Upper lobe of left lung (tissue), 6 donors: ENCODE data around the gene JAKMIP2. TPM values are rescaled to one million over a fixed set of nuclear protein-coding genes. Genes with fewer than 3 reads are reported as not detected.

Source experiments
- ATAC-seq, 2 donors: fragments of 200-7000 bp; cut with Tn5 transposase; one replicate each; pipeline ENCODE4 v1.9.1; 2022; ENCODE audit warnings: mild to moderate bottlenecking in 2 of 2, moderate library complexity in 2 of 2; ENCODE audit not compliant: low FRiP score in 2 of 2
- DNase-seq, 2 donors: peaks; one replicate each; pipeline ENCODE4 v3.0.0-alpha.2; 2019 to 2020
- H3K27ac ChIP-seq, 4 donors: fragments of 200-600 bp; sonication (generic); one replicate each; pipeline ENCODE4 v1.5.1; 2016 to 2019
- H3K27me3 ChIP-seq, 4 donors: fragments of 200-600 bp; sonication (generic); one replicate each; pipeline ENCODE4 v1.5.1; 2017 to 2019
- H3K36me3 ChIP-seq, 4 donors: fragments of 200-600 bp; sonication (generic); one replicate each; pipeline ENCODE4 v1.5.1; 2016 to 2019
- H3K4me1 ChIP-seq, 4 donors: fragments of 200-600 bp; sonication (generic); one replicate each; pipeline ENCODE4 v1.5.1; 2018 to 2019
- H3K4me3 ChIP-seq, 4 donors: fragments of 200-600 bp; sonication (generic); one replicate each; pipeline ENCODE4 v1.5.1; 2017 to 2019; ENCODE audit warnings: mild to moderate bottlenecking in 2 of 4, moderate library complexity in 1 of 4
- H3K9me3 ChIP-seq, 4 donors: fragments of 200-600 bp; sonication (generic); one replicate each; pipeline ENCODE4 v1.5.1; 2018 to 2019
- CTCF ChIP-seq, 6 experiments: fragments of 450-650 bp in 4 of 6; fragments of 200-600 bp in 2 of 6; sonication (generic) in 2 of 6; IDR thresholded peaks; one replicate each; pipeline ENCODE4 v1.5.1; 2016 to 2019; ENCODE audit warnings: antibody characterized with exemption in 6 of 6
- EP300 ChIP-seq, 4 donors: sonication (generic); formaldehyde crosslinking; IDR thresholded peaks; one replicate each; pipeline ENCODE4 v1.5.1; 2017; ENCODE audit warnings: antibody characterized with exemption in 4 of 4, control low read depth in 2 of 4
- POLR2A ChIP-seq, 4 donors: fragments of 450-650 bp; IDR thresholded peaks; one replicate each; pipeline ENCODE4 v1.5.1; 2016 to 2017; ENCODE audit warnings: antibody characterized with exemption in 4 of 4, mild to moderate bottlenecking in 2 of 4
- POLR2AphosphoS5 ChIP-seq, 2 donors: sonication (generic); formaldehyde crosslinking; IDR thresholded peaks; one replicate each; pipeline ENCODE4 v1.5.1; 2017; ENCODE audit warnings: antibody characterized with exemption in 2 of 2
- WGBS, 2 donors: methylation state at CpG; one replicate each; pipeline ENCODE4 v1.1.5; 2017 to 2018; 5-methylcytosine and 5-hydroxymethylcytosine counted together
- total RNA-seq, 6 donors: library from RNA; depleted of rRNA in 4 of 6; stranded (reverse); fragments of >200 nt in 4 of 6; gene quantifications; one replicate each; pipeline versions ENCODE4 v1.1.0 to v1.2.1, GENCODE V29; 2016 to 2021
- donor health status: DM: no; HTN: no; CAD: no; lungs with moderate emphysema.
- donor health status: DM: no; HTN: yes; CAD: no; lungs with severe emphysema.

JAKMIP2 gene
- total RNA-seq, 6 donors from 2014 or later: 0.91 to 8.4 (median 6.0) TPM

DNA sequence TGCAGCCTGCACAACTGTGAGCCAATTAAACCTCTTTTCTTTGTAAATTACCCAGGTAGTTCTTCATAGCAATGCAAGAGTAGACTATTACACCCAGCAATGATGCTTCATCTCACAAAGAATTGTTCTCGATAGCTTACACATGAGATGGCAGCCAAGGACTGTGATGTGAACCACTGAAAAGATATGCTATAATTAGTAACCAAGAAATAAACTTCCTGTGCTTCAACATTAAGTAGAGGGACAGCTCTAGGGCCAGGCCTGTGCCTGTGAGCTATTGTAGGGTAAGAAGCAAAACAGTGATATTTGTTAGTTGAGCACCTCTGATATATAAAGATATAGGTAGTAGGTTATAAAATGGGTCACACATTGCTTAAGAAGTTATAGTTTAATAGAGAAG is 230.9 kb downstream of the JAKMIP2 start:
- Histone ChIP-seq H3K4me1 (peaks cover 0 to 19% (median 13%) of the 10 kb centered on the region in 4 donors), H3K36me3 (no peaks in the 10 kb centered on the region), H3K27me3 (no peaks in the 10 kb centered on the region), H3K27ac (peak overlapping the region in 2 of 4 donors; percentile 5 to 36), H3K9me3 (no peaks in the 10 kb centered on the region), H3K4me3 (no peak overlapping the region)
- ATAC-seq: no peak
- no peak for DNase-seq
- TF ChIP-seq POLR2A (IDR thresholded peaks at IDR 0.05): no peak
- no peak for TF ChIP-seq EP300 (IDR thresholded peaks at IDR 0.05)
- TF ChIP-seq CTCF (IDR thresholded peaks at IDR 0.05): no peak
- TF ChIP-seq POLR2AphosphoS5 (IDR thresholded peaks at IDR 0.05): no peak
- WGBS, 2 donors: 50 to 59% methylated on average over 1 of the region's 1 CpG

GRCh38 chr5:147547730-147548129 is 234.8 kb downstream of the JAKMIP2 start:
- Histone ChIP-seq H3K4me3 (no peak overlapping the region), H3K27me3 (no peaks in the 10 kb centered on the region), H3K9me3 (no peaks in the 10 kb centered on the region), H3K36me3 (no peaks in the 10 kb centered on the region), H3K27ac (no peak overlapping the region), H3K4me1 (peaks cover 0 to 6% (median 4%) of the 10 kb centered on the region in 4 donors)
- peak in 1 of 2 donors; percentile 82 for ATAC-seq
- TF ChIP-seq POLR2AphosphoS5 (IDR thresholded peaks at IDR 0.05) (peak in 1 of 2 donors; percentile 10), EP300 (IDR thresholded peaks at IDR 0.05) (peak in 1 of 4 donors; percentile 22), POLR2A (IDR thresholded peaks at IDR 0.05) (no peak)
- DNase-seq: no peak
- WGBS, 2 donors: 51 to 56% methylated on average over 3 of the region's 3 CpGs

DNA sequence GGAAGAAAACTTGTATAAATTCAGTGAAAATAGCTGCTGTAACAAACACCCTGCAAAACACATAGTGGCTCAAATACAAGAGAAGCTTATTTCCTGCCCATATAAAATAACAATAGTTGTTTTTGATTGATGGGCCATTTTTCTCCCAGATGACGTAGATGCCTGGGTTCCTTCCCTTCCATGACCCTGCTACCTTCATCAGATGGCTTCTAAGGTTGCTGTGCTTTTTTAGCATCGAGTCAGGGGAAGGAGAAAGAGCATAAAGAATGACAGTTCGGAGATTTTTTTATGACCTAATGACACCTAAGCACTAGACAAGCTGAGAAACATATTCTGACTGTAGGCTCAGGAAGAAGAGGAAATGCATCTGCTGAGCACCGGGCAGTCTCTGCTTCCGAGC is 238.0 kb downstream of the JAKMIP2 start:
- TF ChIP-seq POLR2AphosphoS5 (IDR thresholded peaks at IDR 0.05) (no peak), CTCF (IDR thresholded peaks at IDR 0.05) (no peak), POLR2A (IDR thresholded peaks at IDR 0.05) (no peak), EP300 (IDR thresholded peaks at IDR 0.05) (no peak)
- WGBS, 2 donors: 41 to 42% methylated on average over 5 of the region's 5 CpGs
- no peak overlapping the region for H3K4me3 ChIP-seq
- H3K4me1 ChIP-seq: peaks cover 0 to 4% (median 1%) of the 10 kb centered on the region in 4 donors
- no peaks in the 10 kb centered on the region for H3K27me3 ChIP-seq
- ATAC-seq: no peak
- no peaks in the 10 kb centered on the region for H3K36me3 ChIP-seq
- DNase-seq: no peak
- H3K9me3 ChIP-seq: no peaks in the 10 kb centered on the region
- no peak overlapping the region for H3K27ac ChIP-seq

GRCh38 chr5:147539053-147539452 is 243.5 kb downstream of the JAKMIP2 start:
- no peaks in the 10 kb centered on the region for H3K9me3 ChIP-seq
- no peak overlapping the region for H3K27ac ChIP-seq
- TF ChIP-seq POLR2AphosphoS5 (IDR thresholded peaks at IDR 0.05): no peak
- TF ChIP-seq POLR2A (IDR thresholded peaks at IDR 0.05): no peak
- TF ChIP-seq EP300 (IDR thresholded peaks at IDR 0.05): no peak
- TF ChIP-seq CTCF (IDR thresholded peaks at IDR 0.05): no peak
- no peaks in the 10 kb centered on the region for H3K36me3 ChIP-seq
- no peak overlapping the region for H3K4me3 ChIP-seq
- no peak for ATAC-seq
- WGBS, 2 donors: 72 to 81% methylated on average over 1 of the region's 1 CpG
- no peak for DNase-seq
- no peaks in the 10 kb centered on the region for H3K27me3 ChIP-seq
- no peaks in the 10 kb centered on the region for H3K4me1 ChIP-seq

DNA sequence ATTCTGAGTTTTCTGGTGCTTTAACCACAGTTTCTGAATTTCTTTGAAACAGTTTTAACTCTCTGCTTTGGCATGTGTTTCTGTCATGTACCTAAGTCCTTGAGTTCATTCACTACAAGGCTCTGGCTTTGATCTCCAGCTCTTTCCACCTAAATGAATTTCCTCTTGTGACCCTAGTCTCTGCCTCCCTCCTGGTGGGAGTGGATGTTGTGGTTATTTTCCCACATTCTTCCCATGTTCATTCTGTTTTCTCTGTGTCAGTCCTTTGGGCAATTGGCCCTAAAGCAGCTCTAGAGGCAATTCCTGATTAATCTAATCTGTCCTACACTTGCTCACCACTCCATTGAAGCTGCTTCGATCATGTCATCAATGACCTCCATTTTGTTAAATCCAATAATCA is 244.3 kb downstream of the JAKMIP2 start:
- H3K4me3 ChIP-seq: no peak overlapping the region
- 76 to 82% methylated on average over 1 of the region's 1 CpG for WGBS, 2 donors
- no peaks in the 10 kb centered on the region for H3K4me1 ChIP-seq
- TF ChIP-seq POLR2AphosphoS5 (IDR thresholded peaks at IDR 0.05): no peak
- TF ChIP-seq POLR2A (IDR thresholded peaks at IDR 0.05): no peak
- TF ChIP-seq CTCF (IDR thresholded peaks at IDR 0.05): no peak
- TF ChIP-seq EP300 (IDR thresholded peaks at IDR 0.05): no peak
- H3K27ac ChIP-seq: no peak overlapping the region
- ATAC-seq: no peak
- H3K36me3 ChIP-seq: no peaks in the 10 kb centered on the region
- H3K27me3 ChIP-seq: no peaks in the 10 kb centered on the region
- no peaks in the 10 kb centered on the region for H3K9me3 ChIP-seq
- no peak for DNase-seq

Other genes with a start within 250 kb of the JAKMIP2 start
- gene SPINK1, start 48.9 kb upstream of the JAKMIP2 start, total RNA-seq: 10 to 100 TPM in 2 of 6 donors, not detected in 4; 10.0 to 14.3 TPM
- 1,000 to 10,000 TPM in 1 of 6 donors, 100 to 1,000 TPM in 5; 324 to 1,419 (median 520) TPM for gene SCGB3A2, start 96.0 kb upstream of the JAKMIP2 start, total RNA-seq
- not detected for gene C5orf46, start 123.8 kb upstream of the JAKMIP2 start, total RNA-seq